Smooth muscle cell (in vitro differentiated cells): ENCODE data around the gene OR52I1. TPM values are rescaled to one million over a fixed set of nuclear protein-coding genes. Genes with fewer than 3 reads are reported as not detected.

ENCODE experiments used
- DNase-seq: peaks from one replicate; lab custom pipeline; 2025; ENCODE audit not compliant: unreplicated experiment; lab: John Stamatoyannopoulos, UW
- H2AFZ ChIP-seq: fragments of 200-600 bp; sonication (generic); 2 replicates; pipeline ENCODE4 v1.6.0; 2016; ENCODE audit warnings: antibody characterized with exemption, low read depth, mild to moderate bottlenecking
- H3F3A ChIP-seq: fragments of 200-600 bp; sonication (generic); 2 replicates; pipeline ENCODE4 v1.6.0; 2017; ENCODE audit warnings: antibody characterized with exemption, low read depth
- H3K27ac ChIP-seq: fragments of 200-600 bp; sonication (generic); 2 replicates; pipeline ENCODE4 v1.5.1; 2016; ENCODE audit warnings: low read depth, mild to moderate bottlenecking
- H3K27me3 ChIP-seq: fragments of 200-600 bp; sonication (generic); 2 replicates; pipeline ENCODE4 v1.6.1; 2016; ENCODE audit warnings: low read depth, mild to moderate bottlenecking
- H3K36me3 ChIP-seq: fragments of 200-600 bp; sonication (generic); 2 replicates; pipeline ENCODE4 v1.5.1; 2016; ENCODE audit warnings: low read depth
- H3K4me1 ChIP-seq: fragments of 200-600 bp; sonication (generic); 2 replicates; pipeline ENCODE4 v1.5.1; 2016; ENCODE audit warnings: low read depth
- H3K4me2 ChIP-seq: fragments of 200-600 bp; sonication (generic); 2 replicates; pipeline ENCODE4 v1.6.0; 2016; ENCODE audit warnings: mild to moderate bottlenecking
- H3K4me3 ChIP-seq: fragments of 200-600 bp; sonication (generic); 2 replicates; pipeline ENCODE4 v1.5.1; 2016; ENCODE audit warnings: mild to moderate bottlenecking
- H3K79me2 ChIP-seq: fragments of 200-600 bp; sonication (generic); 2 replicates; pipeline ENCODE4 v1.6.0; 2016; ENCODE audit warnings: low read depth, mild to moderate bottlenecking
- H3K9ac ChIP-seq: fragments of 200-600 bp; sonication (generic); 2 replicates; pipeline ENCODE4 v1.6.0; 2016; ENCODE audit warnings: low read depth
- H3K9me3 ChIP-seq: fragments of 200-600 bp; sonication (generic); replicated peaks from 2 replicates; pipeline ENCODE4 v1.5.1; 2016; ENCODE audit warnings: low read depth
- H4K20me1 ChIP-seq: fragments of 200-600 bp; sonication (generic); 2 replicates; pipeline ENCODE4 v1.6.0; 2016; ENCODE audit warnings: low read depth
- WGBS: methylation state at CpG from one replicate; pipeline ENCODE4 v1.1.7; 2016; ENCODE audit warnings: low lambda C conversion rate; 5-methylcytosine and 5-hydroxymethylcytosine counted together
- polyA plus RNA-seq: library from polyadenylated mRNA; unstranded; fragments of >200 nt; fragmentation: Nextera tagmentation; extraction: Ambion mirVana; gene quantifications from 2 replicates; pipeline ENCODE4 v1.2.1, GENCODE V29; 2016
- total RNA-seq: library from RNA; depleted of rRNA; stranded (reverse); fragments of >200 nt; gene quantifications from 2 replicates; pipeline ENCODE4 v1.2.3, GENCODE V29; 2014
- TF ChIP-seq, protein P1 (sequence below): fragments of 200-600 bp; sonication (generic); IDR thresholded peaks from 2 replicates; pipeline ENCODE4 v1.5.1; 2017; ENCODE audit warnings: borderline replicate concordance, mild to moderate bottlenecking, antibody characterized with exemption; ENCODE audit not compliant: insufficient read depth, poor library complexity, severe bottlenecking

The OR52I1 gene
- total and polyA plus RNA-seq, 2 experiments from 2014 or later: not detected

DNA sequence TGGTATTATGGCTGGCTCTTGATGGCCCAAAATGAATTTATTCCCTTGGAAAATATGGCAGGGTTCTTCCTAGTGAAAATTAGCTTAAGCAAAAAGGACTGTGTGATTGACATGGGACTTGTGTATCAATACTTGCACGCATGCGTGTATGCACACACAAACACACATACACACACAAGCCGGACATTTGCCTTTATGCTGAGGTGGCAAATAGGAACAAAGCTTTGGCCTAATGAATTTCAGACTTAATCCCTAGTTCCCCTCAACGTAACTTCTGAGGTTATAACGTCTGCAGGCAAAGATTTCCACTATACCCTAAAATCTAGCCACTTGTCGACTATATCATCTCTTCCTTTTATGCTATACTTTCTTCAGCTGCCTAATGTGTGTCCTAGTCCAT lies 15.2 kb upstream of the OR52I1 start:
- Histone ChIP-seq H3K9me3 (no peaks in the 10 kb centered on the region), H3F3A (no peaks in the 10 kb centered on the region), H3K4me3 (no peak overlapping the region), H2AFZ (no peak overlapping the region), H4K20me1 (no peaks in the 10 kb centered on the region), H3K4me1 (no peaks in the 10 kb centered on the region), H3K9ac (no peak overlapping the region), H3K36me3 (no peaks in the 10 kb centered on the region), H3K27me3 (peaks cover 5% of the 10 kb centered on the region), H3K79me2 (no peaks in the 10 kb centered on the region), H3K27ac (no peak overlapping the region), H3K4me2 (no peak overlapping the region)
- WGBS: 83% methylated on average over 6 of the region's 6 CpGs
- DNase-seq: no peak
- TF ChIP-seq, protein P1, sequence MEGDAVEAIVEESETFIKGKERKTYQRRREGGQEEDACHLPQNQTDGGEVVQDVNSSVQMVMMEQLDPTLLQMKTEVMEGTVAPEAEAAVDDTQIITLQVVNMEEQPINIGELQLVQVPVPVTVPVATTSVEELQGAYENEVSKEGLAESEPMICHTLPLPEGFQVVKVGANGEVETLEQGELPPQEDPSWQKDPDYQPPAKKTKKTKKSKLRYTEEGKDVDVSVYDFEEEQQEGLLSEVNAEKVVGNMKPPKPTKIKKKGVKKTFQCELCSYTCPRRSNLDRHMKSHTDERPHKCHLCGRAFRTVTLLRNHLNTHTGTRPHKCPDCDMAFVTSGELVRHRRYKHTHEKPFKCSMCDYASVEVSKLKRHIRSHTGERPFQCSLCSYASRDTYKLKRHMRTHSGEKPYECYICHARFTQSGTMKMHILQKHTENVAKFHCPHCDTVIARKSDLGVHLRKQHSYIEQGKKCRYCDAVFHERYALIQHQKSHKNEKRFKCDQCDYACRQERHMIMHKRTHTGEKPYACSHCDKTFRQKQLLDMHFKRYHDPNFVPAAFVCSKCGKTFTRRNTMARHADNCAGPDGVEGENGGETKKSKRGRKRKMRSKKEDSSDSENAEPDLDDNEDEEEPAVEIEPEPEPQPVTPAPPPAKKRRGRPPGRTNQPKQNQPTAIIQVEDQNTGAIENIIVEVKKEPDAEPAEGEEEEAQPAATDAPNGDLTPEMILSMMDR: no peak

DNA sequence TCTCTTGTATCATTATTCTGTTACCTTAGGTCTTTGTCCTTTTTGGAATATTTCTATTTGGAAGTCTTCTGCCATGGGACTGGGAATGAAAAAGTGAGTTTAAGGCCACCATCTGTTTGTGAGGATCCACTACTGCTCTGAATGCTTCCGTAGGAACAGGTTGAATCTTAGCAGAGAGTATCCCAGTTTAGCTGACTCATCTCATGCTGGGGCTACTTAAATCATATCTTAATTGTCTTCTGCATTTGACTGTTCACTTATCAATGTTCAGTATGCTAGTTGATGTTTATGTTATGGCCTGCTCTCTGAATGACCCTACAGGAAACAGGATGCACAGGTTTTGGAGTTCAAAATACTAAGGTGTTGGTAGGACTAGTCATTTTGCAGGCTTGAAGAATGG lies 13.7 kb upstream of the OR52I1 start:
- Histone ChIP-seq H3K36me3 (no peaks in the 10 kb centered on the region), H3K27ac (no peak overlapping the region), H3K4me3 (no peak overlapping the region), H4K20me1 (no peaks in the 10 kb centered on the region), H3K27me3 (peaks cover 9% of the 10 kb centered on the region), H3K79me2 (no peaks in the 10 kb centered on the region), H2AFZ (no peak overlapping the region), H3K4me2 (no peak overlapping the region), H3K9me3 (no peaks in the 10 kb centered on the region), H3F3A (no peaks in the 10 kb centered on the region), H3K9ac (no peak overlapping the region), H3K4me1 (no peaks in the 10 kb centered on the region)
- no peak for DNase-seq
- TF ChIP-seq, protein P1: no peak
- WGBS: 96% methylated on average over 1 of the region's 1 CpG

DNA sequence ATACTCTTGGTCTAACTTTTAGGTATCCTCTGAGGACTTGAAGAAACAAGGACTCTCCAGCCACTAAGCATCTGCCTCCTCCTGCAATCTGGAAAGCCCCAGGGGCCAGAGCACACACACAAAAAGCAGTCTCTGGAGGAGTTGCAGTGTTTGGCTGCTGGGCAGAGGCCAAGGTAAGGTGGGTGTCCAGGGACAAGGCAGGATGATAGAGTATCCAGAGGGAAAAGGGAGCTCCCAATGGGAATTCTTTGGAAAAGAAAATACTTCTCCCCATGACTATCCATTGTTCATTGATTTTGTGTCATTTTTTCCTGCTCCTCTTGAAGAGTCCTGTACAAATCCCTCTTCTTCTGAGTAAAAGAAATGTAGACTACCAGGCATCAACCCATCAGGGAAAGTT lies 12.4 kb upstream of the OR52I1 start, which contains the start of gene OR52I2:
Gene OR52I2 (plus strand): TSS at position 301 of the 400 bp plus-strand sequence.
- no peak for DNase-seq
- Histone ChIP-seq H4K20me1 (no peaks in the 10 kb centered on the region), H3K79me2 (no peaks in the 10 kb centered on the region), H2AFZ (no peak within 1 kb of the TSS), H3K36me3 (no peaks in the 10 kb centered on the region), H3K9ac (no peak within 1 kb of the TSS), H3F3A (no peaks in the 10 kb centered on the region), H3K4me1 (no peaks in the 10 kb centered on the region), H3K9me3 (no peaks in the 10 kb centered on the region), H3K27ac (no peak within 1 kb of the TSS), H3K27me3 (peaks cover 9% of the 10 kb centered on the region), H3K4me2 (no peak within 1 kb of the TSS), H3K4me3 (no peak within 1 kb of the TSS)
- TF ChIP-seq, protein P1: no peak

DNA sequence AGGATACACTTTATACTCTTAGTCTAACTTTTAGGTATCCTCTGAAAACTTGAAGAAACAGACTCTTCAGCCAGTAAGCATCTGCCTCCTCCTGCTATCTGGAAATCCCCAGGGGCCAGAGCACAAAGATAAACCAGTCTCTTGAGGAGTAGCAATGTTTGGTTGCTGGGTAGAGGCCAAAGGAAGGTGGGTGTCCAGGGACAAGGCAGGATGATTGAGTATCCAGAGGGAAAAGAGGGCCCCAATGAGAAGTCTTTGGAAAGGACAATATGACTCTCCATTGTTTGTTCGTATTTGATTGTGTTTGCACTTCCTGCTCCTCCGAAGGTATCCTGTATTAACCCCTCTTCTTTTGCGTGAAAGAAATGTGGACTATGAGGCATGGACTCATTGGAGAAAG lies 4.8 kb upstream of the OR52I1 start:
- 92% methylated on average over 3 of the region's 3 CpGs for WGBS
- H3K27ac ChIP-seq: no peak overlapping the region
- H3K36me3 ChIP-seq: no peaks in the 10 kb centered on the region
- H2AFZ ChIP-seq: no peak overlapping the region
- no peaks in the 10 kb centered on the region for H3F3A ChIP-seq
- H3K9me3 ChIP-seq: no peaks in the 10 kb centered on the region
- peaks cover 4% of the 10 kb centered on the region for H3K27me3 ChIP-seq
- no peaks in the 10 kb centered on the region for H4K20me1 ChIP-seq
- no peak for DNase-seq
- TF ChIP-seq, protein P1: no peak
- H3K4me2 ChIP-seq: no peak overlapping the region
- H3K79me2 ChIP-seq: no peaks in the 10 kb centered on the region
- H3K9ac ChIP-seq: no peak overlapping the region
- no peak overlapping the region for H3K4me3 ChIP-seq
- no peaks in the 10 kb centered on the region for H3K4me1 ChIP-seq
